Measurements from ENCODE around the gene NTRK3.

- TF ChIP-seq EZH2phosphoT487 (IDR thresholded peaks at IDR 0.05; ENCODE audit: insufficient read depth, low read depth) (no peak), EZH2 (IDR thresholded peaks at IDR 0.05; ENCODE audit: insufficient read depth, poor library complexity, severe bottlenecking) (no peak)
Measured at GRCh38 chr15:88300089-88300488, 43.5 kb upstream of the NTRK3 start.
